CD4-positive, alpha-beta T cell treated with Interleukin-6 at 100 ng/mL for 8 hours (primary cell): ENCODE results near the gene MYL12B.
A peak's percentile ranks its signal among the peaks of the same experiment; 100 is the strongest.

Experiments used
- DNase-seq: peaks from one replicate; pipeline ENCODE4 v3.0.0-alpha.2; 2020; ENCODE audit warnings: mixed read lengths, low spot score

The MYL12B gene

GRCh38 chr18:3235846-3236245, 26.1 kb upstream of the MYL12B start:
- DNase-seq, result no peak

DNA sequence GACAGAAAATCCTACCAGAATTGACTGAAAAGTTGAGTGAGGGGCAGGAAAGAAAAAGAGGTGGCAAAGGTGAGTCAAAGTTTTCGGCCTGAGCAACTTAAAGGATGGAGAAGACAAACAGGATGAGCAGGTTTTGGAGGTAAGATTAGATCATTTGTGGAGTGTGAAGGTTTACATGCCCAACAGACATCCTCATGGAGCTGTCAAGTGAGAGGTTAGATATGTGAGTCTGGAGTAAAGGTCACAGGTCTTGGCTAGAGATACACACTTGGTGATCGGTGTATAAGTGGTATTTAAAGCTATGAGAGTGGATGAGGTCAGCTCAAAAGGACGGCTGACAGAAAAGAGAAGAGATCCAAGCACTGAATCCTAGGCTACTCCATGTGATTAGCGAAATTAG, 25.5 kb upstream of the MYL12B start:
- DNase-seq, result no peak

- no peak for DNase-seq
These were observed 23.2 kb upstream of the MYL12B start for GRCh38 chr18:3238742-3239141.

- DNase-seq, result no peak
These were observed 16.8 kb upstream of the MYL12B start for GRCh38 chr18:3245185-3245564.

GRCh38 chr18:3245853-3246634, 15.9 kb upstream of the MYL12B start:
- DNase-seq, result peak; percentile 77

DNA sequence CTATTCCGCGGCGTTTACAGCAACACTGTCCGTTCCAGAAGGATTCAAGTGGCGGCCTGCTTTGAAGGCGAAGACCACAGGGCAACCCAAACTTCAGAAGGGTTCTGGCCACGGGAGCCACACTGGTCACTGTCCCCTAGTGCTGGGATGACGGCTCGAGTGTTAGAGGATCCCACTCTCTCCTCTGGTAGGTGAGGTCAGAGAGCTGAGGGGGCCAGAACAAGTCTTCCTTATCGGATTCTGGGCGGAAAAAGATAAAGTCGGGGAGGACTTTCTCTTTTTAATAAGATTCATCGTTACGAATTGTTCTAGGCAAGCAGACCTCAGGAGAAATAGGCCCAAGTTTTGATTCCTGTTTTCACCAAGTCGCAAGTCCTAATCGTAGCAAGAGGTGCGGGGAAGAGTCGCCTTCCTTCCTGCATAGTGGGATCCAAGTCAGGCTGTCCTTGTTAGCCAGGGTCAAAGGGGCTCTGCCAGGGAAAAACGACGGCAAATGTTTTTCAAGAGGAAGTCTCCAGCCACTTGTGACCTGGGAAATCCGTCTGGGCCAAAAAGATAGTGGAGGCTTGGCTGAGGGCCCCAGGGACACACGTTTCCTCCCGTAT, 15.2 kb upstream of the MYL12B start:
- DNase-seq, result no peak

GRCh38 chr18:3247240-3248061, 14.5 kb upstream of the MYL12B start, which contains the start of gene MYL12A:
MYL12A (plus strand) TSS chr18:3247801; CDS start chr18:3253248, 5,447 bp downstream.
- peak; percentile 95 for DNase-seq

DNA sequence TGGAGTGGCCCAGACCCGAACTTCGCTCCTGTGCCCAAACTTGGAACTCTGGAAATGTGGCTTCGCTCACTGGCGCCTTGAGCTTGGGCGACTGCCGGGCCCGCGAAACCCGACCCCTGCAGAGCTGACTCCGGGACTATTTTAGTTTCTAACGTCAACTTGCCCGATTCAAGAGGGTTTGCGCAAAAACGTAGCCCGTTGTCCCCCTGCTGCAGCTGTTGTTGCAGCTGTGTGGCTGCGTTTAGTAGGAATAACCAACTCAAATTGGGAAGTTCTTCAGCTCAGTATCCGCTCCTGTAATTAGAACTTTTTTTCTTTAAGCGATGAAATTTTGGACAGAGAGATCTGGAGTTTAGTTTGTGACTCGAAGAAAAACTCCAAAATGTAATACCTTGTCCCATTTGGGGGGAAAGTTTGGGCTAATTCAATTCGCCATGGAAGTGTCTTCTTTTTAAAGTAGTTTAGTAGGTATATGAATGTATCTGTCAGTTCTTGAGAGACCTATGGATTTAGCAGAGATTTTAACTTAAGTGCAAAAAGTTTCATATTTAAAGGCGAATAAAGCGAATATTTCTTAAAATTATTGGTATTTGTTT, 13.8 kb upstream of the MYL12B start:
- DNase-seq, result no peak

DNA sequence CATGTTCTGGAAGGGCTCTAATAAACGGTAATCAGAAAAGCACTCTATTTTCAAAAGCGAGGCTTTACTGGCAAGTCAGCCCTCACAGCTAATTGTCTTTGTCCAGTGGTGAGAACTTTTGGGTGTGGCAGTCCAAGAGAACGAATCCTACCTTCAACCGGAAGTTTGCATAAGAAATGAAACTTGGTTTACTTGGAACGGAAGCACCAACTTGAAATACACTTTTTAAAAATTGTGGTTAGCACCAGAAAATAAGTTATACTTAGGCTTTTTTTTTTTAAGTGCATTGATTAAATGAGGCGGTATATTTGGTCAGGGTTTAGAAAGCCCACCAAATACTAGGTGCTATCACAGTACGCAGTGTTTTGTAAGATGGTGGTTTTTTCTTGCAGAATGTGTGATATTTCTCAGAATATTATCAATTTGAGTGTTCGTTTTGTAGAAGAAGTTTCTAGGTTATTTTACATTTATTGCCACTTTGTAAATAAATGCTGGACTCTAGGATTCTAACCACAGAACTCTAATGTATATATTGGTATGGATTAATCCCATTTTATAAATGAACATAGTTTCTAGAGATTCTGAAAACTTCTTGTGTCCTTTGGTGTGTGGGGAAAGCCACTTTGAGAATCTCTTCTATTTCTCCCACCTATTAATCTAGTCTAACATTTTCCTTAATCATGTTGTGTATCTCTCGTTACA, 13.1 kb upstream of the MYL12B start:
- DNase-seq, result peak; percentile 56

DNA sequence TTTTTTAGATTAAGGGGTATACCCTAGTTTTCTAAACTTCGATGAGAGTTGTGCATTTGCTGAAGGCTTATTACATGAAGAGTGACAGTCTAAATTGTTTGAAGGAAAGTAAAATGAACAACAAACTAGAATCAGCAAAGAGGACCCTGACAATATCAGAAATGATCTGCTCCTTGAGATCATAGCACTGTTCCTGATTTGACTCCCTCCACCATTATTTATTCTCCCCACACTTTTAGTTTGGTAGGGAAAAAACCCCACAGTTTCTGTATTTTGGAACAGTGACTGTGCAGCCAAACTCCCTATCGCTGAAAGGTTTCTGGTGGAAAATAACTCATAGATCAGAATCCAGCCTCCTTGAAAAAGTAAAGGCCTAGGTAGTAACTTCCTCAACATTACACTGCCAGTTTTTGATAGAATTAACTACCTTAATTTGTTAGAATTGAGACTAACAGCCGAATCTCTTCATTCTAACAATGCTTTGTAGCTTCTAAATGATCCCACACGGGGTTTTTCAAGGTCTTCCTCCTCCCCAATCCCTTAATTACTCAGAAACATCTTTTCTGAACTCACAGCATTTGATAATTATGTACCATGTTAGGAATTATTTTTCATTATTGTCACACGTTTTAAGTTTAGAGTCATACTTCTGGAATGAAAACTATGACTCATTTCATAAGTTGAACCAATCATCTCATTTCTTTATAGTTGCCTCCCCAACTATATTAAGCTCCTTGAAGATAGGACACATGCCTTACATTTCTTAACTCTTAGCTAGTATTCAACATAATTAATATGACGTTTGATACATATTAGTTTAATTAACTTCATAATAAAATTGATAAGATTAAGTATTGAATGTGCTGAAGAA, 11.5 kb upstream of the MYL12B start:
- no peak for DNase-seq

- no peak for DNase-seq
These were observed 10.5 kb upstream of the MYL12B start for GRCh38 chr18:3251249-3251962.

DNA sequence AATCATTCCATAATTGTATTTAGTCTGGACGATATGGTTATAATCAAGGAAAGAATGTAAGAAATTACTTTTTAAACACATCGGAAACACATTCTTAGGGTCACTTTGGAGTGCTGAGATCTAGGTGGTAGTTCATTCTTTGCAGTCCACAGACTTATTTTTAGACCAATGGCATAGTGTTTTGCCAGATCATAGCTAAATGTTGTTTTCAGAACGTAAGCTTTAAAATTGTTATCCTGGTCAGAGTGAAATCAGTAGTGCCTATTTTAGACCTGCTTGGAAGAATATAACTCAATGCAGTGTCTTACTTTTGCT, 10.0 kb upstream of the MYL12B start:
- no peak for DNase-seq

GRCh38 chr18:3252843-3253242, 9.1 kb upstream of the MYL12B start:
- DNase-seq, result no peak

DNA sequence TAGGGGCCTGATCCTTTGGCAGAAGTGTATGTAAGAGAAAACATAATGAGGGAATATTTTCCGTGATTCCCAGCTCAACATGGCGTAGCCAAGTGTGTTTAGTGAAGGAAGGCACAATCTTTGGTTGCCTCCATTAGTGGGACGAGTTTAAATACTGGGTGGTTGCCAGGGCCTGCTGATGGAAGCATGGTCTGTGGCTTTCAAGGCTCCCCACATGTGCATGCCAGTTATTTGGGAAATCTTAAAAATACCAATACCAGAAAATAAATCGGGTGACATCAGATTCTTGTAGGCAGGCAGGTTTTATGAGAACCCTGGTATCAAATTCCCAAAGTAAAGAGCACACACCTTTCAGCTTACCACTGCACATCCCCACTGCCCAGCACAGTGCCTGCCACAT, 7.2 kb upstream of the MYL12B start:
- DNase-seq, result no peak

GRCh38 chr18:3255611-3256165, 6.2 kb upstream of the MYL12B start:
- no peak for DNase-seq

GRCh38 chr18:3256693-3257626, 5.0 kb upstream of the MYL12B start:
- no peak for DNase-seq

- DNase-seq, result no peak
These were observed 4.3 kb upstream of the MYL12B start for GRCh38 chr18:3257627-3258120.

DNA sequence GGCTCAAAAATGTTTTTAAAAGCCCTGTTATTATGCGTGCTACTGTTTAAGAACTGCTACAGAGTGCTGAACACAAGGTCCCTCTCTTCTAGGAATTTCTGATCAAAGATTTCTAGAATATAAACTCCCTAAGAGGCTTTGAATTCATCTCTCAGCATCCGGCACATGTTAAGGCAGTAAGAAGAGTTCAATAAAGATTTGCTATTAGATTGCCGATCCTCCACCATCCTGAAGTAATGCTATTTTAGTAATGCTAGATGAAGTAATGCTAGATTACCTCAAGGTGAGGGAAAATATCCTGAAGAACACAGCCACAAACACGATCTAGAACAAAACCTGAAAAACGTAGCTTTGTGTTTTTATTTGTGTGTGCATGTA, 949 bp upstream of the MYL12B start:
- no peak for DNase-seq
